H1 (cell line): ENCODE data around the gene ABCF2. TPM values are rescaled to one million over a fixed set of nuclear protein-coding genes. Genes with fewer than 3 reads are reported as not detected.

Experiments
- CTCF ChIA-PET: fragments of 300-600 bp; sonication (Branson Sonifier 250); formaldehyde crosslinking; loops from one replicate; lab custom pipeline; 2021; ENCODE audit not compliant: partially characterized antibody; lab: Charles Lee
- POLR2A ChIA-PET: fragments of 300-600 bp; sonication (Branson Sonifier 250); formaldehyde crosslinking; loops from one replicate; lab custom pipeline; 2021; ENCODE audit warnings: inconsistent platforms; ENCODE audit not compliant: partially characterized antibody; lab: Charles Lee
- DNase-seq, 2 experiments: peaks; one replicate each; pipeline versions ENCODE4 v3.0.0 to v3.0.0-alpha.2; 2010 to 2022; ENCODE audit warnings: low spot score in 2 of 2, low read depth in 1 of 2, mixed read lengths in 1 of 2
- FAIRE-seq: peaks from 2 replicates; lab custom pipeline; 2011; peaks lifted over from hg19 to GRCh38; lab: Jason Lieb, UNC
- H2AFZ ChIP-seq: 2 replicates; pipeline ENCODE4 v1.8.1; 2012; ENCODE audit warnings: low read length, inconsistent platforms
- H2AK5ac ChIP-seq: 2 replicates; pipeline ENCODE4 v1.6.1; 2013; ENCODE audit warnings: low read depth, low read length
- H2BK120ac ChIP-seq: replicated peaks from 2 replicates; pipeline ENCODE3; 2013; ENCODE audit warnings: low read depth, low read length, inconsistent platforms
- H2BK12ac ChIP-seq: 2 replicates; pipeline ENCODE4 v1.6.1; 2013; ENCODE audit warnings: low read depth, low read length
- H2BK15ac ChIP-seq: 2 replicates; pipeline ENCODE4 v1.6.1; 2013; ENCODE audit warnings: low read length
- H2BK20ac ChIP-seq: 2 replicates; pipeline ENCODE4 v1.6.1; 2013; ENCODE audit warnings: low read length
- H2BK5ac ChIP-seq: 2 replicates; pipeline ENCODE4 v1.6.1; 2013; ENCODE audit warnings: low read depth, low read length
- H3K14ac ChIP-seq: 2 replicates; pipeline ENCODE4 v1.6.1; 2013; ENCODE audit warnings: inconsistent platforms; ENCODE audit not compliant: insufficient read length
- H3K18ac ChIP-seq: 2 replicates; pipeline ENCODE4 v1.6.1; 2013; ENCODE audit warnings: low read length; ENCODE audit errors: extremely low read depth
- H3K23ac ChIP-seq: 2 replicates; pipeline ENCODE4 v1.6.1; 2013; ENCODE audit warnings: inconsistent platforms; ENCODE audit not compliant: insufficient read length
- H3K23me2 ChIP-seq: 2 replicates; pipeline ENCODE4 v1.6.1; 2013; ENCODE audit warnings: low read depth, low read length
- H3K27ac ChIP-seq: 2 replicates; pipeline ENCODE4 v1.6.1; 2011; ENCODE audit warnings: low read depth, low read length, inconsistent platforms
- H3K27me3 ChIP-seq, 4 experiments: replicated peaks in 1 of 4; 1 replicate in 1 of 4; 2 replicates in 3 of 4; pipeline versions ENCODE4 v1.6.1 to v1.8.1; 2011 to 2013; ENCODE audit warnings: low read length in 3 of 4, mild to moderate bottlenecking in 3 of 4, inconsistent platforms in 2 of 4, mixed read lengths in 2 of 4, moderate library complexity in 1 of 4; ENCODE audit not compliant: control insufficient read depth in 3 of 4, insufficient read depth in 3 of 4; ENCODE audit errors: extremely low read depth in 1 of 4
- H3K36me3 ChIP-seq, 4 experiments: 2 replicates each; pipeline versions ENCODE4 v1.6.1 to v1.8.1; 2011 to 2013; ENCODE audit warnings: mild to moderate bottlenecking in 4 of 4, low read length in 3 of 4, moderate library complexity in 2 of 4, control low read depth in 1 of 4, inconsistent platforms in 1 of 4; ENCODE audit not compliant: insufficient read depth in 4 of 4, control insufficient read depth in 2 of 4
- H3K4ac ChIP-seq: replicated peaks from 2 replicates; pipeline ENCODE3; 2013; ENCODE audit warnings: low read length, low read depth, mixed read lengths, inconsistent platforms; ENCODE audit not compliant: insufficient read length
- H3K4me1 ChIP-seq, 4 experiments: replicated peaks in 1 of 4; 1 replicate in 1 of 4; 2 replicates in 3 of 4; pipeline versions ENCODE4 v1.6.1 to v1.8.1; 2011 to 2013; ENCODE audit warnings: low read length in 3 of 4, inconsistent platforms in 2 of 4, mixed read lengths in 1 of 4; ENCODE audit not compliant: insufficient read depth in 4 of 4, control insufficient read depth in 3 of 4
- H3K4me2 ChIP-seq, 2 experiments: 2 replicates each; pipeline versions ENCODE4 v1.6.1 to v1.8.1; 2011 to 2013; ENCODE audit warnings: low read depth in 2 of 2, low read length in 2 of 2, control low read depth in 1 of 2, inconsistent platforms in 1 of 2, mild to moderate bottlenecking in 1 of 2; ENCODE audit not compliant: insufficient read depth in 1 of 2
- H3K4me3 ChIP-seq, 4 experiments: fragments of 200-600, 300-600 bp in 1 of 4; sonication (generic), shearing (Covaris generic), sonication (Bioruptor Twin) in 1 of 4; 2 replicates each; pipeline versions ENCODE4 v1.5.1 to v1.8.1; 2011 to 2016; ENCODE audit warnings: low read length in 4 of 4, low read depth in 3 of 4, control low read depth in 2 of 4, inconsistent platforms in 2 of 4, mild to moderate bottlenecking in 2 of 4, mixed read lengths in 1 of 4, moderate library complexity in 1 of 4; ENCODE audit not compliant: insufficient read depth in 2 of 4; ENCODE audit errors: extremely low read depth in 1 of 4
- H3K56ac ChIP-seq: replicated peaks from 2 replicates; pipeline ENCODE3; 2013; ENCODE audit warnings: low read depth, mild to moderate bottlenecking, mixed read lengths, low read length, inconsistent platforms; ENCODE audit not compliant: insufficient read length
- H3K79me1 ChIP-seq: 2 replicates; pipeline ENCODE4 v1.6.1; 2013; ENCODE audit warnings: low read depth, low read length, control low read depth
- H3K79me2 ChIP-seq, 2 experiments: 2 replicates each; pipeline versions ENCODE4 v1.6.1 to v1.8.1; 2012 to 2013; ENCODE audit warnings: low read length in 2 of 2, mild to moderate bottlenecking in 2 of 2, inconsistent platforms in 1 of 2; ENCODE audit not compliant: insufficient read depth in 2 of 2, control insufficient read depth in 1 of 2
- H3K9ac ChIP-seq, 4 experiments: replicated peaks in 1 of 4; 1 replicate in 1 of 4; 2 replicates in 3 of 4; pipeline versions ENCODE4 v1.6.1 to v1.8.1; 2011 to 2013; ENCODE audit warnings: low read depth in 3 of 4, low read length in 3 of 4, control low read depth in 2 of 4, mild to moderate bottlenecking in 2 of 4, moderate library complexity in 2 of 4, inconsistent platforms in 1 of 4; ENCODE audit errors: extremely low read depth in 1 of 4
- H3K9me3 ChIP-seq, 2 experiments: 2 replicates each; pipeline versions ENCODE4 v1.6.1 to v1.8.1; 2012 to 2013; ENCODE audit warnings: mild to moderate bottlenecking in 2 of 2, moderate library complexity in 2 of 2, control low read depth in 1 of 2, inconsistent platforms in 1 of 2, low read depth in 1 of 2, low read length in 1 of 2, mixed read lengths in 1 of 2; ENCODE audit not compliant: insufficient read depth in 2 of 2
- H4K20me1 ChIP-seq, 2 experiments: replicated peaks in 1 of 2; 2 replicates each; pipeline versions ENCODE3 to v1.8.1; 2011 to 2013; ENCODE audit warnings: inconsistent platforms in 2 of 2, low read length in 2 of 2, mild to moderate bottlenecking in 1 of 2; ENCODE audit not compliant: insufficient read depth in 2 of 2, control insufficient read depth in 1 of 2
- H4K5ac ChIP-seq: 2 replicates; pipeline ENCODE4 v1.6.1; 2013; ENCODE audit warnings: low read length, low read depth, mixed read lengths, inconsistent platforms; ENCODE audit not compliant: insufficient read length
- H4K8ac ChIP-seq: 2 replicates; pipeline ENCODE4 v1.8.0; 2013; ENCODE audit warnings: mild to moderate bottlenecking, moderate library complexity, low read length, inconsistent platforms; ENCODE audit not compliant: insufficient read depth; ENCODE audit errors: extremely low read depth
- H4K91ac ChIP-seq: replicated peaks from 2 replicates; pipeline ENCODE3; 2013; ENCODE audit warnings: low read length, mixed read lengths, inconsistent platforms; ENCODE audit not compliant: insufficient read length
- BCL11A ChIP-seq, 2 experiments: IDR thresholded peaks; one replicate each; pipeline ENCODE4 v1.6.1; 2011; ENCODE audit warnings: low read depth in 2 of 2, low read length in 2 of 2, mild to moderate bottlenecking in 2 of 2
- CHD1 ChIP-seq: IDR thresholded peaks from 2 replicates; pipeline ENCODE4 v1.6.1; 2012; ENCODE audit warnings: low read depth, low read length, improper control_type of control experiment
- EZH2 ChIP-seq: fragments of 200-600 bp; sonication (generic); IDR thresholded peaks from 2 replicates; pipeline ENCODE4 v1.7.1; 2012; ENCODE audit warnings: low read depth, mild to moderate bottlenecking, moderate library complexity, low read length, inconsistent platforms; ENCODE audit not compliant: severe bottlenecking
- NRF1 ChIP-seq: IDR thresholded peaks from 2 replicates; pipeline ENCODE4 v1.6.1; 2011; ENCODE audit warnings: mild to moderate bottlenecking, low read depth, low read length, improper control_type of control experiment
- POLR2A ChIP-seq, 2 experiments: IDR thresholded peaks; 1 replicate in 1 of 2; 2 replicates in 1 of 2; pipeline ENCODE4 v1.6.1; 2011; ENCODE audit warnings: low read depth in 2 of 2, low read length in 2 of 2, mild to moderate bottlenecking in 2 of 2; ENCODE audit errors: control extremely low read depth in 1 of 2
- RNF2 ChIP-seq: fragments of 200-900, 300-1000 bp; sonication (generic); IDR thresholded peaks from 2 replicates; pipeline ENCODE4 v1.7.1; 2016; ENCODE audit warnings: borderline replicate concordance, low read depth, mild to moderate bottlenecking, antibody characterized with exemption, low read length; ENCODE audit not compliant: poor library complexity, severe bottlenecking; ENCODE audit errors: missing control alignments
- SP2 ChIP-seq: IDR thresholded peaks from 2 replicates; pipeline ENCODE4 v1.6.1; 2012; ENCODE audit warnings: mild to moderate bottlenecking, low read length, inconsistent platforms
- SUZ12 ChIP-seq: fragments of 200-600 bp; sonication (generic); IDR thresholded peaks from 2 replicates; pipeline ENCODE4 v1.6.1; 2012; ENCODE audit warnings: mild to moderate bottlenecking, inconsistent platforms, low read length, moderate library complexity, mixed read lengths
- TAF7 ChIP-seq: optimal IDR thresholded peaks from 2 replicates; pipeline ENCODE3; 2011; ENCODE audit warnings: low read depth, mild to moderate bottlenecking, inconsistent platforms, low read length, moderate library complexity, borderline replicate concordance
- WGBS, 2 experiments: shearing (Covaris generic) in 1 of 2; methylation state at CpG; one replicate each; pipeline versions ENCODE4 v1.1.6 to v1.1.7; 2013 to 2015; ENCODE audit warnings: low lambda C conversion rate in 2 of 2, mixed read lengths in 2 of 2, inconsistent platforms in 1 of 2, low coverage in 1 of 2, missing lambda C conversion rate in 1 of 2; ENCODE audit not compliant: insufficient replicate concordance in 2 of 2, insufficient coverage in 1 of 2, insufficient read length in 1 of 2; ENCODE audit errors: extremely low coverage in 1 of 2, missing lambda C conversion rate in 1 of 2; 5-methylcytosine and 5-hydroxymethylcytosine counted together
- polyA plus RNA-seq, 7 experiments: library from polyadenylated mRNA; depleted of rRNA in 3 of 7; stranded (reverse) in 5 of 7; unstranded in 2 of 7; fragments of >200 nt in 5 of 7; fragments of 200-250 nt in 2 of 7; gene quantifications; 1 replicate in 5 of 7; 2 replicates in 1 of 7; 4 replicates in 1 of 7; pipeline versions ENCODE4 v1.2.1 to v1.2.3, GENCODE V29; 2011 to 2013; ENCODE audit warnings: missing spikeins in 2 of 7, mixed read lengths in 2 of 7
- total RNA-seq: library from RNA; stranded (reverse); fragmentation: NEBNext Ultra II Directional; extraction: Animal tissue kit (Norgen Biotek cat#: 25700); gene quantifications from 2 replicates; pipeline ENCODE4 v1.2.1, GENCODE V29; 2021
- TF ChIP-seq, protein P1 (sequence below): IDR thresholded peaks from 2 replicates; pipeline ENCODE4 v1.6.1; 2011; ENCODE audit warnings: low read length, improper control_type of control experiment

The ABCF2 gene
- total and polyA plus RNA-seq, 2 of the 8 experiments (the other 6 are each of a cell fraction or from before 2014, with no cell fraction given): 28.0 to 55.0 TPM

DNA sequence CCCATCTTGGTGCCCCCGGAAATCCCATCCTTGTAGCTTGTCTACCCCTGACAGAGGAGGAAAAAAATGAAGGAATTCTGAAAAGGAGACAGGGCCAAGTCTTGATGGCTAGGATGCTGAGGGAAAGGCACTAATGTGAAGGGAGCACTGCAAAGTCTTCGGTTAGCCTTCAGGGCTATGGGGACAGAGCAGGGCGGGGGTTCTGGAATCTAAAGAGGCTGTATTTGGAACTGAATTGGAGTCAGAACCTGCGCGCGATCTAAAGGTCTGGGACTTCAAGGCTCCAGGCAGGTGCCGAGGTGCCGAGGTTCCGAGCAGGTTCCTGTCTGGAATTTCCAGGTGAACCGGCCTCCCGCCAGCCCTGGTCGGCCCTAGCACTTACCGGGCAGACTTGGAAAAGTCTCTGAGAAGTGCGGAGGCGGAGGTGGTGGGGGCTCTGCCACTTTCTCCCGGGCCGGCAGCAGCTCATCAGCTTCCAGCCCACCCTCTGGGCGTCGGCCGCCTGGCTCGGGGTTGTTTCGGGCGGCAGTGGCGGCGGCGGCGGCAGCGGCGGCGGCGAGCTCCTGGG, 60.3 kb downstream of the ABCF2 start:
- Histone ChIP-seq H2BK120ac (no peak overlapping the region), H3K4me3 (peak overlapping the region; percentile 35 to 69 (median 40)), H4K5ac (no peak overlapping the region), H3K27me3 (peaks cover 43 to 75% (median 59%) of the 10 kb centered on the region in 4 experiments), H3K27ac (no peak overlapping the region), H3K4me2 (peak overlapping the region; percentile 63 to 84), H2AFZ (no peak overlapping the region), H3K9ac (no peak overlapping the region), H3K4me1 (peaks cover 0 to 3% (median under 1%) of the 10 kb centered on the region in 4 experiments; a peak in 2 of 7 replicates), H4K91ac (no peak overlapping the region), H2BK20ac (no peak overlapping the region), H3K9me3 (no peaks in the 10 kb centered on the region), H3K4ac (no peak overlapping the region), H3K79me1 (no peaks in the 10 kb centered on the region), H3K23ac (no peak overlapping the region), H3K14ac (no peak overlapping the region), H3K18ac (no peak overlapping the region), H3K36me3 (no peaks in the 10 kb centered on the region; a peak in 1 of 8 replicates), H2BK12ac (no peak overlapping the region), H2BK15ac (no peak overlapping the region), H3K79me2 (no peaks in the 10 kb centered on the region), H3K56ac (no peak overlapping the region), H4K8ac (no peak overlapping the region), H3K23me2 (peaks cover 4% of the 10 kb centered on the region; the same call in 1 of the 2 replicates), H2AK5ac (no peak overlapping the region), H4K20me1 (peaks cover 2% of the 10 kb centered on the region in 2 experiments), H2BK5ac (no peak overlapping the region)
- FAIRE-seq: no peak
- POLR2A ChIA-PET: interaction anchor here (0.9 to 1.8 kb wide), 4 partner anchors 9 to 65 kb away, joined by 3 to 5 read pairs (median 4); no protein-coding TSS in a partner anchor
- no peak for DNase-seq
- CTCF ChIA-PET: interaction anchor here (0.6 to 8.3 kb wide), 17 partner anchors 9 to 157 kb away, joined by 3 to 75 read pairs (median 4); no protein-coding TSS in a partner anchor
- 10% methylated on average over 24 of the region's 31 CpGs; no CpG with 5 or more reads in 1 of the 2 experiments for WGBS, 2 experiments
- no peak for TF ChIP-seq POLR2A (IDR thresholded peaks at IDR 0.05; ENCODE audit: control extremely low read depth in 1 of 2, low read depth in 2 of 2, low read length in 2 of 2)
- TF ChIP-seq TAF7: no peak
- no peak for TF ChIP-seq SP2
- TF ChIP-seq RNF2: peak; percentile 63
- TF ChIP-seq, protein P1, sequence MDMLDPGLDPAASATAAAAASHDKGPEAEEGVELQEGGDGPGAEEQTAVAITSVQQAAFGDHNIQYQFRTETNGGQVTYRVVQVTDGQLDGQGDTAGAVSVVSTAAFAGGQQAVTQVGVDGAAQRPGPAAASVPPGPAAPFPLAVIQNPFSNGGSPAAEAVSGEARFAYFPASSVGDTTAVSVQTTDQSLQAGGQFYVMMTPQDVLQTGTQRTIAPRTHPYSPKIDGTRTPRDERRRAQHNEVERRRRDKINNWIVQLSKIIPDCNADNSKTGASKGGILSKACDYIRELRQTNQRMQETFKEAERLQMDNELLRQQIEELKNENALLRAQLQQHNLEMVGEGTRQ: no peak
- TF ChIP-seq EZH2: peak; percentile 88
- TF ChIP-seq NRF1: no peak
- no peak for TF ChIP-seq BCL11A (IDR thresholded peaks at IDR 0.05; ENCODE audit: low read depth in 2 of 2, low read length in 2 of 2)
- peak; percentile 95 for TF ChIP-seq SUZ12
- TF ChIP-seq CHD1: no peak
